Renal cortical epithelial cell (primary cell): ENCODE measurements around the gene FOXQ1. TPM values are rescaled to one million over a fixed set of nuclear protein-coding genes. Genes with fewer than 3 reads are reported as not detected.

Experiments used
- DNase-seq: peaks from one replicate; pipeline ENCODE4 v3.0.0-alpha.2; 2011; ENCODE audit warnings: low read depth
- total RNA-seq: library from RNA; depleted of rRNA; stranded (reverse); fragments of >200 nt; gene quantifications from 2 replicates; pipeline ENCODE4 v1.2.3, GENCODE V29; 2014

FOXQ1 gene
- total RNA-seq, 1 donor from 2014 or later = 0.65 TPM

DNA sequence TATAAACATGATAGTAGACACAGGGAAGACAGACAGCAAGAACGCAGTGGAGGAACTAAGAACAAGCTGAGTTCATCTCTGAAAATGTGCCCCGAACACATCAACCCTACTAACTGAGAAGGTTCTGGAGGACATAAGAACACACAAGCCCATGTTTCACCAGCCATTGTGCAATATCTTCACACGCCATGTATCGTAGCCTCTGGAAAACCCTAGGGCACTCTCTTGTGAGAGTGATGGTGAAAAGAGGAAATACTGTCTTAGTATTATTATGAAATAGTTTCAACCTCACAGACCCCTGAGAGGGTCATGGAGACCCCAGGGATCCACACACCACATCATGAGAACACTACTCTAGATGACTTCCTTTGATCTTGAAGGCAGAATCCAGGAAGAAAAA lies 51.4 kb downstream of the FOXQ1 start:
- DNase-seq = no peak

DNA sequence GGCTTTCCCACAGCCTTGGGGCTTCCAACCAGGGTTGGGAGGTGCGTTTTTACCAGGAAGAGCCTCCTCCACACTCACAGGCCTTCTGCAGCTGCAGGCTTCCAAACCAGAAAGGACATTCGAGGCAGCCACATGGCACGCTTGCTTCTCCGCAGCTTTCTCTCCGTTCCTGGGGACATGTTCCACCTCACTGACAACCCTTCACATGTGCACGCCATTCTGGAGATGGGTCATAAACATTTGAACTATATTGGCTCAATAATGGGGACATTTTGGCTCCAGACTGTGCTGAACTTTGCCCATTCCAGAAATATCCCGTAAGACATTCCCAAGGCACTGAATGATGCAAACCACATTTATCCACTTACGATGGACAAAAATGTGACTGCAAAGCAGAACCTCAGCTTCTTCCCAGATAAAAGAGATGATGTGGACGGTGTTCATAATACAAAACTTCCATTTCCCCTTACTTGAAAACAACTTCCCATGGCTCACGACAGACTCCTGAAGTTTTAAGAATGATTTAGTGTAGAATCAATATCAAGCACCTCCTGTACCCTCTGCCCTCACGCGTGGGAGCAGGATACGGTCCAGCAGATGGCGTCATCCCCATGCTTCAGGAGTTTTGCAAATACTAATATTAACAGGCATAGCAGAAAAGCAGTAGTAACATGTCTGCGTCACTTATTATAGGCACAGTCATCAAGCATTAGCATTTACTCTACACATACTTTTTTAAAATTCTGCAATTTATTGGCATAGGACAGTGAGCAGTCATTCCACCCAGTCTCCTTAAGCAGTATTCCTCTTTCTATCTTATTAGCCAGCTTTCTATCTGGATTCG lies 52.1 kb downstream of the FOXQ1 start:
- peak; percentile 43 for DNase-seq

Other genes with a start within 250 kb of the FOXQ1 start
- 0.05 TPM in 1 of 2 replicates, not detected in the other for gene FOXF2, start 77.5 kb downstream of the FOXQ1 start, total RNA-seq